ENCODE results near the gene AGBL2.

DNA sequence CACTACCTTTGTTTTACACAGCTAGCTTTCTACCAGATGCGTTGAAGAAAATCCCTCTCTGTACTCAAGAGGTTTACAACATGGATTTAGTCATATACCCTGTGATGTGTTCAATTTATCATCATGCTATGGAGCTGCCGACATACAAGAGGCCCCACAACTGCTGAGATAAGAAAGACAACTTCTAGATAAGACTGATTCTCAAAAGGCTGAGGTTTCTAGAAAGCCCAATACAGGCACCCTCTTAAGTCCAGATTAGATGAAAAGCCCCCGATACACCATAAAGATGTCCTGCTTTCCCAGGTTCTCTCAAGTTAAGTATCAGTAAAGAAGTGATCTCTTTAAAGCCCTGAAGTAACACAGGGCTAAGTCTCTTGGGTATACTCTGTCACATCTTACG, 87.1 kb downstream of the AGBL2 start:
- no peak for TF ChIP-seq EZH2 (IDR thresholded peaks at IDR 0.05; ENCODE audit: insufficient read depth, poor library complexity, severe bottlenecking)
- TF ChIP-seq EZH2phosphoT487 (IDR thresholded peaks at IDR 0.05; ENCODE audit: insufficient read depth, low read depth), result no peak

All from GM23248 (cell line).